HepG2 (cell line): ENCODE results near the gene NPBWR2. TPM values are rescaled to one million over a fixed set of nuclear protein-coding genes. Genes with fewer than 3 reads are reported as not detected.

Source experiments
- EHMT2 ChIP-seq: fragments of 200-600 bp; sonication (generic); IDR thresholded peaks from 2 replicates; pipeline ENCODE4 v1.7.0; 2017; ENCODE audit warnings: antibody characterized with exemption, low read depth, low read length, borderline replicate concordance
- GTF3A ChIP-seq: sonication (generic); formaldehyde crosslinking; conservative IDR thresholded peaks from 2 replicates; pipeline ENCODE4 v1.4.0; 2020; ENCODE audit warnings: mild to moderate bottlenecking, missing genetic modification reagents
- HDAC6 ChIP-seq: fragments of 200-600 bp; sonication (generic); IDR thresholded peaks from 2 replicates; pipeline ENCODE4 v1.7.0; 2017; ENCODE audit warnings: mild to moderate bottlenecking, antibody characterized with exemption, low read length, low read depth
- NFIB ChIP-seq: sonication (generic); formaldehyde crosslinking; IDR thresholded peaks from 2 replicates; pipeline ENCODE4 v1.9.0; 2021; ENCODE audit warnings: missing genetic modification reagents, mild to moderate bottlenecking, borderline replicate concordance
- NFYB ChIP-seq: sonication (generic); formaldehyde crosslinking; IDR thresholded peaks from 2 replicates; pipeline ENCODE4 v1.4.0; 2020; ENCODE audit warnings: missing genetic modification reagents
- ZBTB3 ChIP-seq: sonication (generic); formaldehyde crosslinking; IDR thresholded peaks from 2 replicates; pipeline ENCODE4 v1.4.0; 2020; ENCODE audit warnings: low read depth, mild to moderate bottlenecking, moderate library complexity, missing genetic modification reagents, borderline replicate concordance
- ZFP1 ChIP-seq: IDR thresholded peaks from 2 replicates; pipeline ENCODE4 v1.6.1; 2016
- ZMYM2 ChIP-seq: sonication (generic); formaldehyde crosslinking; IDR thresholded peaks from 2 replicates; pipeline ENCODE4 v1.8.0; 2022; ENCODE audit warnings: mild to moderate bottlenecking, missing genetic modification reagents
- ZNF256 ChIP-seq: sonication (generic); formaldehyde crosslinking; conservative IDR thresholded peaks from 2 replicates; pipeline ENCODE4 v1.4.0; 2020; ENCODE audit warnings: missing genetic modification reagents
- ZNF484 ChIP-seq: sonication (generic); formaldehyde crosslinking; IDR thresholded peaks from 2 replicates; pipeline ENCODE4 v1.5.1; 2020; ENCODE audit warnings: mild to moderate bottlenecking, low read depth, missing genetic modification reagents, borderline replicate concordance
- ZNF577 ChIP-seq: sonication (generic); formaldehyde crosslinking; IDR thresholded peaks from 2 replicates; pipeline ENCODE4 v1.4.0; 2020; ENCODE audit warnings: mild to moderate bottlenecking, low read depth, missing genetic modification reagents, borderline replicate concordance
- ZNF703 ChIP-seq: sonication (generic); formaldehyde crosslinking; IDR thresholded peaks from 2 replicates; pipeline ENCODE4 v1.5.1; 2020; ENCODE audit warnings: missing genetic modification reagents, mild to moderate bottlenecking, moderate library complexity, borderline replicate concordance
- ZNF713 ChIP-seq: sonication (generic); formaldehyde crosslinking; IDR thresholded peaks from 2 replicates; pipeline ENCODE4 v1.4.0; 2020; ENCODE audit warnings: mild to moderate bottlenecking, missing genetic modification reagents
- polyA plus RNA-seq, 8 experiments: library from polyadenylated mRNA; depleted of rRNA in 3 of 8; stranded (reverse) in 7 of 8; unstranded in 1 of 8; fragments of >200 nt; fragmentation: Illumina TruSeq in 4 of 8; extraction: Trizol in 4 of 8; gene quantifications; 2 replicates each; pipeline versions ENCODE4 v1.2.1 to v1.2.3, GENCODE V29; 2011 to 2016; ENCODE audit warnings: low read depth in 4 of 8, missing spikeins in 1 of 8, mixed read lengths in 1 of 8; ENCODE audit not compliant: insufficient read depth in 1 of 8
- total RNA-seq, 5 experiments: library from RNA; depleted of rRNA; stranded (reverse); fragments of >200 nt; fragmentation: Illumina TruSeq; extraction: Trizol; gene quantifications; 2 replicates each; pipeline ENCODE4 v1.2.3, GENCODE V29; 2016; ENCODE audit warnings: low read depth in 1 of 5
- TF ChIP-seq, protein P1 (sequence below): sonication (generic); formaldehyde crosslinking; IDR thresholded peaks from 2 replicates; pipeline ENCODE4 v1.5.1; 2020; ENCODE audit warnings: mild to moderate bottlenecking, missing genetic modification reagents
- TF ChIP-seq, protein P2 (sequence below): sonication (generic); formaldehyde crosslinking; IDR thresholded peaks from 2 replicates; pipeline ENCODE4 v1.4.0; 2020; ENCODE audit warnings: missing genetic modification reagents, borderline replicate concordance
- TF ChIP-seq, protein P3 (sequence below): sonication (generic); formaldehyde crosslinking; IDR thresholded peaks from 2 replicates; pipeline ENCODE4 v1.8.0; 2022; ENCODE audit warnings: mild to moderate bottlenecking, missing genetic modification reagents; ENCODE audit not compliant: insufficient replicate concordance
- TF ChIP-seq, protein P4 (sequence below): IDR thresholded peaks from 2 replicates; pipeline ENCODE4 v1.6.1; 2016; ENCODE audit warnings: low read depth, borderline replicate concordance
- TF ChIP-seq, protein P5 (sequence below): sonication (generic); formaldehyde crosslinking; IDR thresholded peaks from 2 replicates; pipeline ENCODE4 v1.5.0; 2020; ENCODE audit warnings: missing genetic modification reagents, mild to moderate bottlenecking, borderline replicate concordance

NPBWR2 gene
- total and polyA plus RNA-seq, 2 of the 13 experiments (the other 11 are each of a cell fraction or from before 2014, with no cell fraction given), result not detected

DNA sequence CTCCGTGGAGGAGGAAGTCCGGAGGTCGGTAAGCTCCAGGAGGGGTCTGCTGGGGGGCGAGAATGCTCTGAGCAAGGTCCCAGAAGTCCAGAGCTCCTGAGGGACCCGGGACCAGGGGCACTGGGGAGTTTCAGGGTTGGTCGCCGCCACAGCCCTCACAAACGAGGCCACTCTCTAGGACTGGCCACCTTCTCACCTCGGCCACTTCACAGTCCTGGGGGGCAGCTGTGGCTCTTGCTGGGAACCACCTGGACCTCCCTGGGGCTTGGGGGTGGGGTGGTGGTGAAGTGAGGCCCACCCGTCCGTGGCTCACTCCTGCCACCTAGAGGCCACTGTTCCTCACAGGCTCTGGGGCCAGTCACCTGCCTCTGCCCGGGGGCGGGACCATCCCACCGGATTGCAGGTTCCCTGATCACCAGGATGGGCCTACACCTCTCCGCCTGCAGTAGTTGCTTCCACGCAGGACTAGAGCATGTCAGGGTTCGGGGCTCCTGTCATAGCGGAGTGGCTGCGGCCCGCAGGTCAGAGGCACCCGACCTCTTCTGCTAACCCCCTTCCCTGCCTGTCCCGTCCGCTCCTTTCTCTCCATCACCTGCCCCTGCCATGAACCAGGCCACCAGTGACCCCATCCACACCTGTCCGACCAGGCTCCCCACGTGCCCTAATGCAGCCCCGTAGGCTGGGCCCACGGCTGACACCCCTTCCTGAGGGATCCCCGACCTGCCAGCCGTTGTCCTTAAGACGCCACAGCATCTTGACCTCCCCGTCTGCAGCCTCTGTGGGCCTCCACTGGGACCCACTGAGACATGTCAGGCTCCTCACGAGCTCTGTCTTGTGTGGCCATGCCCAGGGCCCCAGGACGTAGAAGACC, 49.5 kb downstream of the NPBWR2 start (continued):
- TF ChIP-seq ZNF484, result no peak
- TF ChIP-seq ZNF577 (CRISPR knock-in tag), result no peak
- no peak for TF ChIP-seq ZMYM2 (CRISPR knock-in tag)
- TF ChIP-seq, protein P1, sequence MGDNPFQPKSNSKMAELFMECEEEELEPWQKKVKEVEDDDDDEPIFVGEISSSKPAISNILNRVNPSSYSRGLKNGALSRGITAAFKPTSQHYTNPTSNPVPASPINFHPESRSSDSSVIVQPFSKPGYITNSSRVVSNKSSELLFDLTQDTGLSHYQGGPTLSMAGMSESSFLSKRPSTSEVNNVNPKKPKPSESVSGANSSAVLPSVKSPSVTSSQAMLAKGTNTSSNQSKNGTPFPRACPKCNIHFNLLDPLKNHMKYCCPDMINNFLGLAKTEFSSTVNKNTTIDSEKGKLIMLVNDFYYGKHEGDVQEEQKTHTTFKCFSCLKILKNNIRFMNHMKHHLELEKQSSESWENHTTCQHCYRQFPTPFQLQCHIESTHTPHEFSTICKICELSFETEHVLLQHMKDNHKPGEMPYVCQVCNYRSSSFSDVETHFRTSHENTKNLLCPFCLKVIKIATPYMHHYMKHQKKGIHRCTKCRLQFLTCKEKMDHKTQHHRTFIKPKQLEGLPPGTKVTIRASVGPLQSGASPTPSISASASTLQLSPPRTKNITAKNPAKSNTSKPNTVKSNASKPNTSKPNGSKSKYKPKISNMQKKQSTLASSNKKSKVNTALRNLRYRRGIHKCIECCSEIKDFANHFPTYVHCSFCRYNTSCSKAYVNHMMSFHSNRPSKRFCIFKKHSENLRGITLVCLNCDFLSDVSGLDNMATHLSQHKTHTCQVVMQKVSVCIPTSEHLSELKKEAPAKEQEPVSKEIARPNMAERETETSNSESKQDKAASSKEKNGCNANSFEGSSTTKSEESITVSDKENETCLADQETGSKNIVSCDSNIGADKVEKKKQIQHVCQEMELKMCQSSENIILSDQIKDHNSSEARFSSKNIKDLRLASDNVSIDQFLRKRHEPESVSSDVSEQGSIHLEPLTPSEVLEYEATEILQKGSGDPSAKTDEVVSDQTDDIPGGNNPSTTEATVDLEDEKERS (CRISPR knock-in tag), result peak; percentile 95
- TF ChIP-seq, protein P2, sequence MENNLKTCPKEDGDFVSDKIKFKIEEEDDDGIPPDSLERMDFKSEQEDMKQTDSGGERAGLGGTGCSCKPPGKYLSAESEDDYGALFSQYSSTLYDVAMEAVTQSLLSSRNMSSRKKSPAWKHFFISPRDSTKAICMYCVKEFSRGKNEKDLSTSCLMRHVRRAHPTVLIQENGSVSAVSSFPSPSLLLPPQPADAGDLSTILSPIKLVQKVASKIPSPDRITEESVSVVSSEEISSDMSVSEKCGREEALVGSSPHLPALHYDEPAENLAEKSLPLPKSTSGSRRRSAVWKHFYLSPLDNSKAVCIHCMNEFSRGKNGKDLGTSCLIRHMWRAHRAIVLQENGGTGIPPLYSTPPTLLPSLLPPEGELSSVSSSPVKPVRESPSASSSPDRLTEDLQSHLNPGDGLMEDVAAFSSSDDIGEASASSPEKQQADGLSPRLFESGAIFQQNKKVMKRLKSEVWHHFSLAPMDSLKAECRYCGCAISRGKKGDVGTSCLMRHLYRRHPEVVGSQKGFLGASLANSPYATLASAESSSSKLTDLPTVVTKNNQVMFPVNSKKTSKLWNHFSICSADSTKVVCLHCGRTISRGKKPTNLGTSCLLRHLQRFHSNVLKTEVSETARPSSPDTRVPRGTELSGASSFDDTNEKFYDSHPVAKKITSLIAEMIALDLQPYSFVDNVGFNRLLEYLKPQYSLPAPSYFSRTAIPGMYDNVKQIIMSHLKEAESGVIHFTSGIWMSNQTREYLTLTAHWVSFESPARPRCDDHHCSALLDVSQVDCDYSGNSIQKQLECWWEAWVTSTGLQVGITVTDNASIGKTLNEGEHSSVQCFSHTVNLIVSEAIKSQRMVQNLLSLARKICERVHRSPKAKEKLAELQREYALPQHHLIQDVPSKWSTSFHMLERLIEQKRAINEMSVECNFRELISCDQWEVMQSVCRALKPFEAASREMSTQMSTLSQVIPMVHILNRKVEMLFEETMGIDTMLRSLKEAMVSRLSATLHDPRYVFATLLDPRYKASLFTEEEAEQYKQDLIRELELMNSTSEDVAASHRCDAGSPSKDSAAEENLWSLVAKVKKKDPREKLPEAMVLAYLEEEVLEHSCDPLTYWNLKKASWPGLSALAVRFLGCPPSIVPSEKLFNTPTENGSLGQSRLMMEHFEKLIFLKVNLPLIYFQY (CRISPR knock-in tag), result no peak; the same call in 1 of the 2 replicates
- 0 out of 2 replicates have a peak, but pooled peaks have one; percentile 23 for TF ChIP-seq NFIB (CRISPR knock-in tag)
- TF ChIP-seq, protein P3, sequence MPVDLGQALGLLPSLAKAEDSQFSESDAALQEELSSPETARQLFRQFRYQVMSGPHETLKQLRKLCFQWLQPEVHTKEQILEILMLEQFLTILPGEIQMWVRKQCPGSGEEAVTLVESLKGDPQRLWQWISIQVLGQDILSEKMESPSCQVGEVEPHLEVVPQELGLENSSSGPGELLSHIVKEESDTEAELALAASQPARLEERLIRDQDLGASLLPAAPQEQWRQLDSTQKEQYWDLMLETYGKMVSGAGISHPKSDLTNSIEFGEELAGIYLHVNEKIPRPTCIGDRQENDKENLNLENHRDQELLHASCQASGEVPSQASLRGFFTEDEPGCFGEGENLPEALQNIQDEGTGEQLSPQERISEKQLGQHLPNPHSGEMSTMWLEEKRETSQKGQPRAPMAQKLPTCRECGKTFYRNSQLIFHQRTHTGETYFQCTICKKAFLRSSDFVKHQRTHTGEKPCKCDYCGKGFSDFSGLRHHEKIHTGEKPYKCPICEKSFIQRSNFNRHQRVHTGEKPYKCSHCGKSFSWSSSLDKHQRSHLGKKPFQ (CRISPR knock-in tag), result no peak
- no peak for TF ChIP-seq EHMT2
- peak; percentile 25; the same call in 1 of the 2 replicates for TF ChIP-seq ZFP1 (CRISPR knock-in tag)
- TF ChIP-seq ZNF713 (CRISPR knock-in tag), result peak; percentile 88; the same call in 1 of the 2 replicates
- TF ChIP-seq GTF3A, result 0 out of 2 replicates have a peak, but pooled peaks have one; percentile 29
- peak; percentile 6; the same call in 1 of the 2 replicates for TF ChIP-seq NFYB
- TF ChIP-seq ZNF703, result no peak
- TF ChIP-seq, protein P4, sequence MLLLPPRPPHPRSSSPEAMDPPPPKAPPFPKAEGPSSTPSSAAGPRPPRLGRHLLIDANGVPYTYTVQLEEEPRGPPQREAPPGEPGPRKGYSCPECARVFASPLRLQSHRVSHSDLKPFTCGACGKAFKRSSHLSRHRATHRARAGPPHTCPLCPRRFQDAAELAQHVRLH (CRISPR knock-in tag), result peak; percentile 27; the same call in 1 of the 2 replicates
- TF ChIP-seq, protein P5, sequence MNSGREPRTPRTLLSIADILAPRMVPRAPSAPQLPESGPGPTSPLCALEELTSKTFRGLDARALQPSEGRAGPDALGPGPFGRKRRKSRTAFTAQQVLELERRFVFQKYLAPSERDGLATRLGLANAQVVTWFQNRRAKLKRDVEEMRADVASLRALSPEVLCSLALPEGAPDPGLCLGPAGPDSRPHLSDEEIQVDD (CRISPR knock-in tag), result peak; percentile 88; the same call in 1 of the 2 replicates
- TF ChIP-seq ZBTB3, result no peak; the same call in 1 of the 2 replicates
- 0 out of 2 replicates have a peak, but pooled peaks have one; percentile 13 for TF ChIP-seq ZNF256 (CRISPR knock-in tag)
- no peak for TF ChIP-seq HDAC6
